GM19099 (cell line): ENCODE results near the gene CDH23.

Source experiments
- POLR2A ChIP-seq: IDR thresholded peaks from 3 replicates; pipeline ENCODE4 v1.6.1; 2011; ENCODE audit warnings: low read depth; ENCODE audit not compliant: insufficient read length; ENCODE audit errors: extremely low read depth

The CDH23 gene

GRCh38 chr10:71842856-71843686 is 446.4 kb downstream of the CDH23 start:
- TF ChIP-seq POLR2A: no peak

GRCh38 chr10:71844084-71844483 is 447.4 kb downstream of the CDH23 start:
- no peak for TF ChIP-seq POLR2A

DNA sequence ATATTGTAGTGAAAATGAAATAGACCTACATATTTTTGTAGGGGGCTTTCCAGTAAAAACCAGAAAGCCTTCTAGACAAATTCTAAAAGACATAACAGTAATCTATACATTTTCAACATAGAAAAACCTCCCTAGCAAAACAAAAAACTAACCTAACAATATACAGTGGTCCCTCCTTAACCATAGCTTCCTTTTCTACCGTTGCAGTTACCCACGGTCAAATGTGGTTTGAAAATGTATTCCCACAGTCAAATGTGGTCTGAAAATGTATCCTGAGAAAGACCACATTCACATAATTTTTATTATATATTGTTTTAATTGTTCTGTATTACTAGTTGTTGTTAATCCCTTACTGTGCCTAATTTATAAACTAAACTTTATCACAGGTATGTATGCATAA is 448.0 kb downstream of the CDH23 start:
- no peak for TF ChIP-seq POLR2A

- TF ChIP-seq POLR2A: no peak
Measured at GRCh38 chr10:71845410-71846405, 449.0 kb downstream of the CDH23 start.

GRCh38 chr10:71846816-71847215 is 450.1 kb downstream of the CDH23 start:
- no peak for TF ChIP-seq POLR2A

- TF ChIP-seq POLR2A: no peak
Measured at GRCh38 chr10:71847418-71847817, 450.7 kb downstream of the CDH23 start.

DNA sequence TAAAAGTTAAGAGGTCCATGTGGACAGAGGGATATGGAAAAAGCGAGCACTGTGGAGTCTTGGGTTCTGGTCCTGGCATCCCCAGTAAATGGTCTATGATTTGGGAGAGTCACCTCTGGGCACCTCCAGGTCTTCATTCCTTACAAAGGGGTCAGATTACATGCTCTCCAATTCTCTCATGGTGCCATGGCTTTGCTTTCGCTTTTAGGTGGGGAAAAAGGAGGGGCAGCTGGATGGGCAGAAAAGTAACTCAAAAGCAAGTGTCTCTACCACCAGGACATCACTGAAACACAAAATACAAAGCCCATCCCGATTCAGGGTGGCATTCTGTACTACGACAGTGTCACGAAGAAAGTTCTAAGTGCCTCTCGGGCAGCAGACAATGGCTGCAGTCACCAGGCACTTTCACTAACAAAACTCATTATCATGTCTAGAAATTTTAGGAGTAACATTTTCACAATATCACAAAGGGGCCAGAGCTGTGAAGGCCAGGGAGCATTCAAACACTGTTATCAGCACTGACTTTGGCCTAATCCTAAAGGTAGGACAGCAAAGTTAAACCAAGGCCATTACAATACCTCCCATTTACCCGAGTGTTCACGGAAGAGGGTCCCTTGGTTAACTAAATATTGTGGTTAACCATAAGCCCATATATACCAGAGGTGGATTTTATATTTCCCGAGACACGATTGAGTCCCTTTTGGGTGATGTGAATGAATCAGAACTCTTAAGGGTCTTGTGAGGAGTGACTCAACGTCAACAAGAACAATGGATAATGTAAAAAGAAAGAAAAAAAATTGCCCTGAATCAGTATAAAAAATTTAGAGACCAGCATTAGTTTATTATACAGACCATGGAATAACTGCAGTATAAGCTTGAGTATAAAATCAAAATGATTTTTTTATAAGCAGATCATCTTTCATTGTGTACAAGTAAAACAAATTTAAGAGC is 451.9 kb downstream of the CDH23 start:
- no peak for TF ChIP-seq POLR2A

GRCh38 chr10:71849461-71849908 is 452.8 kb downstream of the CDH23 start:
- no peak for TF ChIP-seq POLR2A

- no peak for TF ChIP-seq POLR2A
Measured at GRCh38 chr10:71850021-71850742, 453.5 kb downstream of the CDH23 start.

- TF ChIP-seq POLR2A: peak; percentile 98
Measured at GRCh38 chr10:71850743-71851464, 454.2 kb downstream of the CDH23 start, which contains the start of gene PSAP. Gene PSAP, minus strand, starts transcription at chr10:71851251. Its CDS starts 30 bp downstream, at chr10:71851221.

GRCh38 chr10:71852355-71852937 is 455.7 kb downstream of the CDH23 start:
- TF ChIP-seq POLR2A: no peak

- TF ChIP-seq POLR2A: no peak
Measured at GRCh38 chr10:71854031-71854430, 457.3 kb downstream of the CDH23 start.

- TF ChIP-seq POLR2A: no peak
Measured at GRCh38 chr10:71856619-71857018, 459.9 kb downstream of the CDH23 start.
